Neural cell (in vitro differentiated cells): ENCODE results near the gene MYL7.

ENCODE experiments used
- POLR2AphosphoS5 ChIP-seq: IDR thresholded peaks from 2 replicates; pipeline ENCODE4 v1.6.1; 2012
- TF ChIP-seq, protein P1 (sequence below): IDR thresholded peaks from 2 replicates; pipeline ENCODE4 v1.6.1; 2012; ENCODE audit warnings: borderline replicate concordance
- TF ChIP-seq, protein P2 (sequence below): fragments of 450-650 bp; IDR thresholded peaks from 2 replicates; pipeline ENCODE4 v1.5.1; 2014; ENCODE audit warnings: antibody characterized with exemption, mild to moderate bottlenecking, moderate library complexity; ENCODE audit not compliant: poor library complexity, severe bottlenecking

DNA sequence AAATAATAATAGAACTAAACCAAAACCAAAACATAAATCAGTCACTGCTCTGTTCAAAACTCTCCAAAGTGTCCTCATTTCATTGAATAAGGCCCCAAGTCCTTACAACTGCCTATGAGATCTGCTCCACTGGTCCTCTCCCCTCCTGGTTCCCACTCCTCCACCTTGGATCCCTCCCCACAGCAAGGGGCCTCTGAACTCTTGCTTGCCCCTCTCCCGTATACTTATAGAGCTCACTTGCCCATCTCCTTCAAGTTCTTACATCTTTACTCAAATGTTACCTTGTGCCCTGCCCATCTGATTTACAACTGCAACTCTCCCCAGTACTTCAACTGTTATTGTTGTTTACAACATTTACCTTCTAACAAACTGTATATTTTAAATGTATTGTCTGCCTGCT is 18.6 kb downstream of the MYL7 start:
- TF ChIP-seq, protein P1, sequence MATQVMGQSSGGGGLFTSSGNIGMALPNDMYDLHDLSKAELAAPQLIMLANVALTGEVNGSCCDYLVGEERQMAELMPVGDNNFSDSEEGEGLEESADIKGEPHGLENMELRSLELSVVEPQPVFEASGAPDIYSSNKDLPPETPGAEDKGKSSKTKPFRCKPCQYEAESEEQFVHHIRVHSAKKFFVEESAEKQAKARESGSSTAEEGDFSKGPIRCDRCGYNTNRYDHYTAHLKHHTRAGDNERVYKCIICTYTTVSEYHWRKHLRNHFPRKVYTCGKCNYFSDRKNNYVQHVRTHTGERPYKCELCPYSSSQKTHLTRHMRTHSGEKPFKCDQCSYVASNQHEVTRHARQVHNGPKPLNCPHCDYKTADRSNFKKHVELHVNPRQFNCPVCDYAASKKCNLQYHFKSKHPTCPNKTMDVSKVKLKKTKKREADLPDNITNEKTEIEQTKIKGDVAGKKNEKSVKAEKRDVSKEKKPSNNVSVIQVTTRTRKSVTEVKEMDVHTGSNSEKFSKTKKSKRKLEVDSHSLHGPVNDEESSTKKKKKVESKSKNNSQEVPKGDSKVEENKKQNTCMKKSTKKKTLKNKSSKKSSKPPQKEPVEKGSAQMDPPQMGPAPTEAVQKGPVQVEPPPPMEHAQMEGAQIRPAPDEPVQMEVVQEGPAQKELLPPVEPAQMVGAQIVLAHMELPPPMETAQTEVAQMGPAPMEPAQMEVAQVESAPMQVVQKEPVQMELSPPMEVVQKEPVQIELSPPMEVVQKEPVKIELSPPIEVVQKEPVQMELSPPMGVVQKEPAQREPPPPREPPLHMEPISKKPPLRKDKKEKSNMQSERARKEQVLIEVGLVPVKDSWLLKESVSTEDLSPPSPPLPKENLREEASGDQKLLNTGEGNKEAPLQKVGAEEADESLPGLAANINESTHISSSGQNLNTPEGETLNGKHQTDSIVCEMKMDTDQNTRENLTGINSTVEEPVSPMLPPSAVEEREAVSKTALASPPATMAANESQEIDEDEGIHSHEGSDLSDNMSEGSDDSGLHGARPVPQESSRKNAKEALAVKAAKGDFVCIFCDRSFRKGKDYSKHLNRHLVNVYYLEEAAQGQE, result no peak
- TF ChIP-seq, protein P2, sequence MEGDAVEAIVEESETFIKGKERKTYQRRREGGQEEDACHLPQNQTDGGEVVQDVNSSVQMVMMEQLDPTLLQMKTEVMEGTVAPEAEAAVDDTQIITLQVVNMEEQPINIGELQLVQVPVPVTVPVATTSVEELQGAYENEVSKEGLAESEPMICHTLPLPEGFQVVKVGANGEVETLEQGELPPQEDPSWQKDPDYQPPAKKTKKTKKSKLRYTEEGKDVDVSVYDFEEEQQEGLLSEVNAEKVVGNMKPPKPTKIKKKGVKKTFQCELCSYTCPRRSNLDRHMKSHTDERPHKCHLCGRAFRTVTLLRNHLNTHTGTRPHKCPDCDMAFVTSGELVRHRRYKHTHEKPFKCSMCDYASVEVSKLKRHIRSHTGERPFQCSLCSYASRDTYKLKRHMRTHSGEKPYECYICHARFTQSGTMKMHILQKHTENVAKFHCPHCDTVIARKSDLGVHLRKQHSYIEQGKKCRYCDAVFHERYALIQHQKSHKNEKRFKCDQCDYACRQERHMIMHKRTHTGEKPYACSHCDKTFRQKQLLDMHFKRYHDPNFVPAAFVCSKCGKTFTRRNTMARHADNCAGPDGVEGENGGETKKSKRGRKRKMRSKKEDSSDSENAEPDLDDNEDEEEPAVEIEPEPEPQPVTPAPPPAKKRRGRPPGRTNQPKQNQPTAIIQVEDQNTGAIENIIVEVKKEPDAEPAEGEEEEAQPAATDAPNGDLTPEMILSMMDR, result no peak
- TF ChIP-seq POLR2AphosphoS5, result no peak
